Chondrocyte (in vitro differentiated cells): Measurements from ENCODE around the gene KCTD17. TPM values are rescaled to one million over a fixed set of nuclear protein-coding genes. Genes with fewer than 3 reads are reported as not detected.

Source experiments
- DNase-seq: peaks from one replicate; pipeline ENCODE4 v3.0.0; 2021; ENCODE audit warnings: mixed read lengths, low spot score
- H3K27ac Mint-ChIP-seq: one replicate; pipeline ENCODE4 v1.8.0; 2021; ENCODE audit warnings: mild to moderate bottlenecking, moderate library complexity, mixed read lengths; ENCODE audit not compliant: unreplicated experiment
- H3K27me3 Mint-ChIP-seq: 2 replicates; pipeline ENCODE4 v1.8.0; 2021; ENCODE audit warnings: low read depth, mixed read lengths
- H3K36me3 Mint-ChIP-seq: 2 replicates; pipeline ENCODE4 v1.8.0; 2021; ENCODE audit warnings: low read depth, mixed read lengths
- H3K4me1 Mint-ChIP-seq: 2 replicates; pipeline ENCODE4 v1.8.0; 2021; ENCODE audit warnings: low read depth, mild to moderate bottlenecking, mixed read lengths
- H3K4me3 Mint-ChIP-seq: one replicate; pipeline ENCODE4 v1.8.0; 2021; ENCODE audit warnings: mild to moderate bottlenecking, moderate library complexity, mixed read lengths; ENCODE audit not compliant: unreplicated experiment
- H3K9me3 Mint-ChIP-seq: 2 replicates; pipeline ENCODE4 v1.8.0; 2021; ENCODE audit warnings: low read depth, mixed read lengths
- CTCF ChIP-seq: fragments of 200-600 bp; sonication (generic); IDR thresholded peaks from 2 replicates; pipeline ENCODE4 v1.5.0; 2021; ENCODE audit warnings: antibody characterized with exemption, mild to moderate bottlenecking, moderate library complexity
- total RNA-seq: library from RNA; stranded (reverse); gene quantifications from 3 replicates; pipeline ENCODE4 v1.2.1, GENCODE V29; 2021

Gene KCTD17
- total RNA-seq, 1 donor from 2014 or later = 33.0 TPM

- no peak for DNase-seq
Observed at GRCh38 chr22:37072673-37073072, 21.1 kb downstream of the KCTD17 start.

GRCh38 chr22:37074537-37074936, 23.0 kb downstream of the KCTD17 start:
- Mint-ChIP-seq H3K36me3 (no peaks in the 10 kb centered on the region), H3K4me3 (no peak overlapping the region), H3K27ac (no peak overlapping the region), H3K4me1 (no peaks in the 10 kb centered on the region), H3K9me3 (no peaks in the 10 kb centered on the region), H3K27me3 (peaks cover 47% of the 10 kb centered on the region)
- DNase-seq = no peak
- no peak for TF ChIP-seq CTCF

More at GRCh38 chr22:37072673-37073072, 21.1 kb downstream of the KCTD17 start:
- Mint-ChIP-seq H3K9me3 (no peaks in the 10 kb centered on the region), H3K27me3 (peaks cover 49% of the 10 kb centered on the region), H3K4me1 (no peaks in the 10 kb centered on the region), H3K4me3 (no peak overlapping the region), H3K27ac (no peak overlapping the region), H3K36me3 (no peaks in the 10 kb centered on the region)
- no peak for TF ChIP-seq CTCF

- TF ChIP-seq CTCF = no peak
- H3K27ac Mint-ChIP-seq = no peak overlapping the region
- DNase-seq = no peak
- H3K9me3 Mint-ChIP-seq = no peaks in the 10 kb centered on the region
- no peak overlapping the region for H3K4me3 Mint-ChIP-seq
- no peaks in the 10 kb centered on the region for H3K4me1 Mint-ChIP-seq
- no peaks in the 10 kb centered on the region for H3K36me3 Mint-ChIP-seq
- peaks cover 47% of the 10 kb centered on the region for H3K27me3 Mint-ChIP-seq
Observed at GRCh38 chr22:37075046-37075445, 23.5 kb downstream of the KCTD17 start.

- Mint-ChIP-seq H3K9me3 (no peaks in the 10 kb centered on the region), H3K4me1 (no peaks in the 10 kb centered on the region), H3K27me3 (peaks cover 45% of the 10 kb centered on the region), H3K27ac (no peak overlapping the region), H3K36me3 (no peaks in the 10 kb centered on the region), H3K4me3 (no peak overlapping the region)
- TF ChIP-seq CTCF = no peak
- DNase-seq = no peak
Observed at GRCh38 chr22:37075822-37076433, 24.4 kb downstream of the KCTD17 start.

GRCh38 chr22:37077802-37078448, 26.4 kb downstream of the KCTD17 start:
- peaks cover 47% of the 10 kb centered on the region for H3K27me3 Mint-ChIP-seq
- H3K4me3 Mint-ChIP-seq = no peak overlapping the region
- DNase-seq = no peak
- no peaks in the 10 kb centered on the region for H3K4me1 Mint-ChIP-seq
- peak; percentile 95 for TF ChIP-seq CTCF
- H3K9me3 Mint-ChIP-seq = no peaks in the 10 kb centered on the region
- no peaks in the 10 kb centered on the region for H3K36me3 Mint-ChIP-seq
- H3K27ac Mint-ChIP-seq = no peak overlapping the region
